Measurements from ENCODE around the gene IL17RC. TPM values are rescaled to one million over a fixed set of nuclear protein-coding genes. Genes with fewer than 3 reads are reported as not detected.
"Not testable (repeated sequence)": the region's sequence is repeated elsewhere in the genome, so short reads cannot be mapped to it uniquely, and the experiment has no call there.

The IL17RC gene
- polyA plus RNA-seq, 4 donors = 33.2 to 43.9 (median 40.1) TPM

DNA sequence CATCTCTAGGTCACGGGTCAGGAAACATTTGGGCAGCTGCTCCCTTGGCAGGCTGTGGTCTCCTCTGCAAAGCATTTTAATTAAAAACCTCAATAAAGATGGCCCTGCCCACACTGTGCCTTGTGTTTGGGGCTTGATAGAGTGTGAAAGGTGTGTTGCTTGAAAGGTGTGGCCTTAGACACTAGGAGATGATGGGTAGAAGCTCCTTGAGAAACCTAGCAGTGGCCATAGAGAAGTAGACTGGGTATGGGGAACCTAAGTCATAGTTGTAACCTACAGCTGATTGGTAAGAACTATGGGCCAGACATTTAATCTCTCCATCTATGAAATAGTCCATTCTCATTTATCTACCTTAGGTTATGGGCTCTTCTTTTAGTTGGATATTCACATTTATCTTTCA is 23.2 kb upstream of the IL17RC start:
- no peak for DNase-seq (ENCODE audit: low read depth in 4 of 4, low spot score in 3 of 4)

DNA sequence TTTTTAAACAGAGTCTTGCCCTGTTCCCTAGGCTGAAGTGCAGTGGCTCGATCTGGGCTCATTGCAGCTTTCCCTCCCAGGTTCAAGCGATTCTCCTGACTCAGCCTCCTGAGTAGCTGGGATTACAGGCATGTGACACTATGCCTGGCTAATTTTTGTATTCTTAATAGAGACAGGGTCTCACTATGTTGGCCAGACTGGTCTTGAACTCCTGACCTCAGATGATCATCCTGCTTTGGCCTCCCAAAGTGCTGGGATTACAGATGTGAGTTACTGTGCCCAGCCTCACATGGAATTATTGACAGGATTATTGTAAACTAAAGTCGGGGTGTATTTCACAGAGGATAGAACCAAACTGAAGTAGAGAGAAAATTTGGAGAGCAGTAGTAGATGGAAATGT is 21.2 kb upstream of the IL17RC start:
- not testable (repeated sequence) for DNase-seq (ENCODE audit: low read depth in 4 of 4, low spot score in 3 of 4)

DNA sequence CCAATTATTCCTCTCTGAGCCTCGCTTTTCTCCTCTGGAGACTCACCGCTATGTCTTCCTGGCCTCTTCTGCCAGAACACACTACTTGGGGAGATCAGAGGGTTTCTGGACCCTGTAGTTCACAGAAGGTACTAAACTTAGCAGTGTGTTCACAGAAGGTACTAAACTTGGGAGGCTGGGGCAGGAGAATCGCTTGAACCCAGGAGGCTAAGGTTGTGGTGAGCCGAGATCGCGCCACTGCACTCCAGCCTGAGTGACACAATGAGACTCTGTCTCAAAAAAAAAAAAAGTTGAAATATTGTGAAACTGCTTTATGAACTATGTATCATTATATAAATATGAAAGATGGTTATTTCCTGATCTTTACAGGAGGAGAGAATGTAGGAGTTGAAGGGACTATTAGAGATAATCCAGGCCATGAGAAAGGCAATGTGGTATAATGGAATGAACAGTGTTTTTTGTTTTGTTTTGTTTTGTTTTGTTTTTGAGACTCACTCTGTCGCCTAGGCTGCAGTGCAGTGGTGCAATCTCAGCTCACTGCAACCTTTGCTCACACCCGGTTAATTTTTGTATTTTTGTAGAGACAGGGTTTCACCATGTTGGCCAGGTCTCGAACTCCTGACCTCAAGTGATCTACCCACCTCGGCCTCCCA is 20.0 kb upstream of the IL17RC start:
- not testable (repeated sequence) for DNase-seq (ENCODE audit: low read depth in 4 of 4, low spot score in 3 of 4)

DNA sequence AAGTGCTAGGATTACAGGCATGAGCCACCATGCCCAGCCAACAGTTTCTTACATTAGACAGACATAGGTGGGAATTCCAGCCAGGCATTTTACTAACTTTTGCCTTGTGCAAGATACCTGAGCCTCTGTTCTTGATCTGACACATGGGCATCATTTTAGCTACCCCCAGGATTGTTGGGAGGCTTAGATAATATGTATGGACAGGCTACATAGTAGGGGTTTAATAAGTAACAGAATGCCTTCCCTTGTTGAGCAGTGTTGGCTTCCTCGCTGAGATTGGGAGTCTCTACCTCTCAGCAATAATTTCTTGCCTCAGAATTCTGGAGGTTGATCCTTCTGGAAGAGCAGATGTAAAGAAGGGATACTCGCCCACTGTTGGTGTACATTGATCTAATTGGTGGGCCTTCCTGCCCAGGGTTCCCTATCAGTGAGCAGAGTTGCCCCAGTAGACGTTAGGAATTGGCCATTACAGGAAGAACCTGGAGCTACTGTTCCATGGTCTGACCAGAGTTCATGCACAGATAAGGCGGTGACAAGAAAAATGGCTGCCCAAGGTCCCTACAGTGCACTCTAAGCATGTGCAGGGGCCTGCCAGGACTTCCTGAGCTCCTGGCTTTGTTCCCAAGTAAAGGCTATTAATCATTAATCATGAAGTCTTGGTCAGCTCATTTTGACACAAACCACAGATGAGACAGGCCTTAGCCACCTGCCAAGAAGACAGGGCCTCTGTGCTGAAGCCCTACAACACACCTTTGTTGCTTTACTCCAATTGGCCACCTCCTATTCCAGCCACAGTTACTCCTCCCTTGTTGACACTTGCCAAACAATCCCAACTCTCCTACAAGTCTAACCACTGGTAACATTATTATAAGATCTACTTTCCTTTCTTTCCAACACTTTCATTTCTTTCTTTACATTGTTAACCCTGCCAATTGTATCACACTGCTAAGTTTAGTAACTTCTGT is 19.2 kb upstream of the IL17RC start:
- peak in 1 of 4 donors; percentile 43 for DNase-seq (ENCODE audit: low read depth in 4 of 4, low spot score in 3 of 4)

DNA sequence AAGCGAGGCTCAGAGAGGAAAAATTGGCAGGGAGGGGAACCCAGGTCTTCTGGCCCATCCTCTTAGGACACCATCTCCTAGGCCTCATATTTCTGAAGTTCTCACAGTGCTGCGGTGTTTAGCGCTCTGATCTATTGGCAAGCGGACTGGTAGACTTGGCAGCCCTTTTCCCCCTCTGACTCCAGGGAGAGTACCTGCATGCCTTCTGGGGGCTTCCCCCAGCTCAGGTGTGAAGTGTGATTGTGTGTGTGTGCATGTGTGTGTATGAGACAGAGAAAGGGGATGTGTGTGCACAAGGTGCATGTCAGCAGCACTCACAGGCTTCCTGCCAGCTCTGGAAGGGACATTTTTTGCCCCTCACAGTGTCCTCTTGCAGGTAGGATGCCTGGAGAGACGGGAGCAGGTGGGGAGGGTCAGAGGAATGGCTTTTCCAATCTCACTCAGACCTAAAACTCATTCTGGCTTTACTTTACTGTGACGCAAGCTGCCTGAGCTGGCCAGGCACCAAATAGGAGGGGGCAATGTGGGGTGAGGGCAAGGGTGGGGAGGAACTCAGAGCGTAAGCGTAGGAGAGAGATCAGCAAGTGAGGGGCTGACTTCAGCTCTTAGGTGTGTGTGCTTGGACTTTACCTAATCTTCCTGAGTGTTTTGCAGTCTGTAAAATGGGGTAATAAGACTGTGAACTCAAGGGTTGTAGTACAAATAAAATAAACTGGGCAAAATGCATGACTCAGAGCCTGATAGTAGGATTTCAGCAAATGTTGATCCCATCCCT is 18.2 kb upstream of the IL17RC start:
- DNase-seq (ENCODE audit: low read depth in 4 of 4, low spot score in 3 of 4) = no peak

DNA sequence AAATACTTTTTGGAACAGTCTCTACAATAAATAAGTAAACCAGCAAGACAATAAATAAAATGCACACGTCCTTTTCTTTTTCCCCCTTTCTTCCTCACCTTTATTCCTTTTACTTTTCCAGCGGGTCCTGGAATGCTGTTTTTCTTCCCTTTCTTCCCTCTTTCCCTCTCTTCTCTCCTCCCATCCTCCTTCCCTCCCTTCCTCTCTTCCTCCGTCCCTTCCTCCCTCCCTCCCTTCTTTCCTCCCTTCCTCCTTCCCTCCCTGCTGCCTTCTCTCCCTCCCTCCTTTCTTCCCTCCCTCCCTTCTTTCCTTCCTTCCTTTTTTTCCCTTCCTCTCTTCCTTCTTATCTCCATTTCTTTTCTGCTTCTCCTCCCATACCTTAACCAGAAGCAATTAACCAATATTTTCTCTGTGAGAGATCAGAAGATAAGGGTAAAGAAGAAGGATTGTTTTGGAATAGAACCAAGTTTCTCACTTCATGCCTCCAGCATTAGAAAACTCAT is 17.6 kb upstream of the IL17RC start:
- no peak for DNase-seq (ENCODE audit: low read depth in 4 of 4, low spot score in 3 of 4)

DNA sequence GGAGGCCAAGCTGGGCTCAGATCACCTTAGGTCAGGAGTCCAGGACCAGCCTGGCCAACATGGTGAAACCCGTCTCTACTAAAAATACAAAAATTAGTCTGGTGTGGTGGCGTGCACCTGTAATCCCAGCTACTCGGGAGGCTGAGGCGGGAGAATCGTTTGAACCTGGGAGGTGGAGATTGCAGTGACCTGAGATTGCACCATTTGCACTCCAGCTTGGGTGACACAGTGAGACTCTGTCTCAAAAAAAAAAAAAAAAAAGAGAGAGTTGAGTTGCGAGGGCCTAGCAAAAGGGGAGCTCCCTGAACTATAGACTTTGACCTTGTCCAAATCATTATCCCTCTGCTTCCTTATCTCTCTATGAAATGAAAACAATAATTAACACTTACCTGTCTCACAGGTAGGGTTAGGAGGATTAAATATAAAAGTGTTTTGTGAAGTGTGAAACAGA is 15.9 kb upstream of the IL17RC start:
- DNase-seq (ENCODE audit: low read depth in 4 of 4, low spot score in 3 of 4) = not testable (repeated sequence)

DNA sequence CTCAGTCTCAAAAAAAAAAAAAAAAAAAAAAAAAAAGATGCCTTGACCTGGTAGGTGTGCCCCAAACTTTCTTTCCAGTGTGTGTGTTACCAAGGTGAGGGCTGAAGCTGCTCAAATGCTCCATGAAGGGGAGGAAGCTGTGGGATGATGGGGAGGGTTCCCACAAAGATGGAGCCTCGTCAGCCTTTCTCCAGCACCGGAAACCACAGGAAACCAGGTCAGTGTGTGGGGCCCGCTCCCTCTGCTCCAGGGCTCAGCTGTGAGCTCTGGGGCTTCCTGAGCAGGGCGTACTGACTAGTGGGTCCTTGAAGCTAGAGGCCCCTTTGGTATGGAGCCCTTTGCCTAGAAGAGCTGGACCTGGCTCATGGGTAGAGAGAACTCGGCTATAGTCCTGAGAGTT is 14.9 kb upstream of the IL17RC start:
- no peak for DNase-seq (ENCODE audit: low read depth in 4 of 4, low spot score in 3 of 4)

DNA sequence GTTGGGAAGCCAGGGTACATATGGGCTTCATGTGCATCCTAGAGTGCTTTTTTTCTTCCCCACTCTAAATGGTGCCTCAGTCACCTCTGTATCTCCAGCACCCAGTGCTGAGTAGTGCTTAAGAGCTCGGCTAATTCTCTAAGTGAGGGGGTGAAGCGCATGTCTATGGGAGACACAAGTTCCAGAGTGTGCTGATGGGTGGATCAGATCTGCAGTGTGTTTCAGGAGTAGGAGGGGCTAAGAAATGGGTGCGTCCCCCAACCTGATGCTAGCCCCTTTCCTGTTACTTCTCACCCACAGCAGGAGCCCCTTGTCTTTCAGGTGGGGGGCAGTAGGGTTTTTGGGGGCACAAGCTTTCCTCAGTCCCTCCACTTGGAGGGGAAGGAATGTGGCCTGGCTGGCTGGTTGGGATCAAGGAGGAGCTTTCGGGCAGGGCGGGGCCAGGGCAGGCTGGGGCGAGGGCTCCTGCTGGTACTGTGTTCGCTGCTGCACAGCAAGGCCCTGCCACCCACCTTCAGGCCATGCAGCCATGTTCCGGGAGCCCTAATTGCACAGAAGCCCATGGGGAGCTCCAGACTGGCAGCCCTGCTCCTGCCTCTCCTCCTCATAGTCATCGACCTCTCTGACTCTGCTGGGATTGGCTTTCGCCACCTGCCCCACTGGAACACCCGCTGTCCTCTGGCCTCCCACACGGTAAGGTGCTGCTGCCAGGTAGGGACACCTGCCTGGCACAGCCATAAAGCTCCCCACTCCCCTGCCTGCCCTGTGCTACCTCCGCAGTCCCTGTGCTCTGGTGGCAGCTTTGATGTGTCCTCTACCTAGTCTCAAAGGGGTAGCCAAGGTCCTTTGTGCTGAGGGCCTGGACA is 14.3 kb upstream of the IL17RC start, which contains the start of gene IL17RE:
Gene IL17RE (plus strand): TSS at position 477 of the 866 bp plus-strand sequence. CDS start 85 bp downstream, at position 562.
- DNase-seq (ENCODE audit: low read depth in 4 of 4, low spot score in 3 of 4) = no peak

DNA sequence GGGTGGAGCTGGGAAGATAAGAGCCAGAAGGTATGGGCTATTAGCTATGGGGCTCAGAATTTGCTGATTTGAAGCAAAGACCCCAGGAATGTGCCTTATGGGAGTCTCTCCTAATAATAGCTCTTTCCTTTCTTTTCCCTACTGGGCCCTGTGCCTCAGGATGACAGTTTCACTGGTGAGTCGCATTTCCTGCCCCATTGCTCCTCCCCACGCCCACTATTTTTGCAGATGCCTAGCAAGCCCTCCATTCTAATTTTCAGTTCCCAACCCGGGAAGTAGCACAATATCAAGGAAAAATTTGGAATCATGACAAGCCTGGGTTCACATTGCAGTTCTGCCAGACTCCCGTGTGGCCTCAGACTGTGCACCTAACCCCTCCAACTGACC is 13.7 kb upstream of the IL17RC start:
- DNase-seq (ENCODE audit: low read depth in 4 of 4, low spot score in 3 of 4) = no peak

DNA sequence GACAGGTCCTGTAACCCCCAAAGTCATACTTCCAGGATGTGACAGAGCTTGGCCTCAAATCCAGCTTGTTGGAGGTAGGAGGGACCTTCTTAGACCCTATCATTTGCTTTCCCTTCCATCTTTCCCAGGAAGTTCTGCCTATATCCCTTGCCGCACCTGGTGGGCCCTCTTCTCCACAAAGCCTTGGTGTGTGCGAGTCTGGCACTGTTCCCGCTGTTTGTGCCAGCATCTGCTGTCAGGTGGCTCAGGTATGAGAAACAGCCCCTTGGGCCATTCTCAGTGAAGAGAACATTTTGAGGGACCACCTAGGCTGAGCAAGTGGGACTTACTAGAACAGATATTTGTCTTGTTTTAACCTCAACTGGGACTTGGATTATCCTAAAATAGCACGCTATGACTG is 13.0 kb upstream of the IL17RC start:
- no peak for DNase-seq (ENCODE audit: low read depth in 4 of 4, low spot score in 3 of 4)

DNA sequence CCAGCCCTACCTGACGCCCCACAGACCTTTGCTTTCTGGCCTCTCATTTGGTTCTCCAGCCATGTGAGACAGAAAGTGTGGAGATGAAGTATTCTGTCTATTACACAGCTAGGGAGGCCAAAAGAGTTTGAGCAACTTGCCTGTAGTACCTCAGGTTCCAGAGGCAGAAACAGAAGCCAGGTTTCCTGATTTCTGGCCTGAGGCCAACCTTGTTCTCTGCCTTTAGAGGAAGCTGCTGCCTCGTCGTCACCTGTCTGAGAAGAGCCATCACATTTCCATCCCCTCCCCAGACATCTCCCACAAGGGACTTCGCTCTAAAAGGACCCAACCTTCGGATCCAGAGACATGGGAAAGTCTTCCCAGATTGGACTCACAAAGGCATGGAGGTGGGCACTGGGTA is 10.4 kb upstream of the IL17RC start:
- no peak for DNase-seq (ENCODE audit: low read depth in 4 of 4, low spot score in 3 of 4)

DNA sequence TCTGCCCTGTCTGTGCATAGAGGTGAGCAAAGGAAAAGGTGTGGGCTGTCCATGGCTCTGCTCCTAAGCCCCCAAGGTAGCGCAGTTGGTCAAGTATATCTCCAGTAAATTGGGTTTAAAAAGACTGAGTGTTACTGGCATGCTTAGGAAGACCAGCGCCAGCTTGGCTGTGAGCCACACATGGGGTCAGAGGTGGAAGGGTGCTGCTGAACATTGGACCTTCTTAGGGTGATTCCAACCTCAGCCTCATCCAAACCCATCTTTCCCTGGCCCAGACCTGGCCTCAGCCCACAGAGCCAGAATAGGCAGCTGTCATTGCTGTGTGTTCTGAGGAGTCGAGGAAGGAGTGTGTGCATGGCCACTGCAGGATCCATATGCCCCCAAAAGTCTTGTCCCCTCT is 8.6 kb upstream of the IL17RC start:
- DNase-seq (ENCODE audit: low read depth in 4 of 4, low spot score in 3 of 4) = no peak

DNA sequence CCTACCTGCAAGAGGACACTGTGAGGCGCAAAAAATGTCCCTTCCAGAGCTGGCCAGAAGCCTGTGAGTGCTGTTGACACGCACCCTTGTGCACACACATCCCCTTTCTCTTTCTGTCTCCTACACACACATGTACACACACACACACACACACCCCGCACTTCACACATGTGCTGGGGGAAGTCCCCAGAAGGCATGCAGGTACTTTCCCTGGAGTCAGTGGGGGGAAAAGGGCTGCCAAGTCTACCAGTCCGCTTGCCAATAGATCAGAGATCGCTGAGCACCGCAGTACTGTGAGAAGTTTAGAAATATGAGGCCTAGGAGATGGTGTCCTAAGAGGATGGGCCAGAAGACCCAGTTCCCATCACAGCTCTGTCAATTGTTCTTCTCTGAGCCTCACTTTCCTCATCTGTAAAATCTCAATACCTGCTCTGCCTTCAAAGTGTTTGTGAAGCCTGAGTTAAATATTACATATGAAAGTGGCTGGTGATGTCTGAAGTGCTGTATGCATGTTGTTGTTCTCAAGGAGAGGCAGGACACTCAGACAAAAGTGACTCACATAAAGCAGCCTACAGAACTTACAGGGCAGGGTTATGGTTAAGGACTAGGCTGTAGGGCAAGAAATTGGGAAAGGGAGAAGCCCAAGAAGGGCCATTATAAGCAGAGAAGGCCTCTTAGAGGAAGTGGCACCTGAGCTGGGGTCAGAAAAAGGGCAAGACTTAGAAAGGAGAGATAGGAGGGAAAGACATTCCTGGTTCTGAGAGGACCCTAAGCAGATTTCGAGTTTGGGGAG is 7.5 kb upstream of the IL17RC start:
- DNase-seq (ENCODE audit: low read depth in 4 of 4, low spot score in 3 of 4) = no peak

DNA sequence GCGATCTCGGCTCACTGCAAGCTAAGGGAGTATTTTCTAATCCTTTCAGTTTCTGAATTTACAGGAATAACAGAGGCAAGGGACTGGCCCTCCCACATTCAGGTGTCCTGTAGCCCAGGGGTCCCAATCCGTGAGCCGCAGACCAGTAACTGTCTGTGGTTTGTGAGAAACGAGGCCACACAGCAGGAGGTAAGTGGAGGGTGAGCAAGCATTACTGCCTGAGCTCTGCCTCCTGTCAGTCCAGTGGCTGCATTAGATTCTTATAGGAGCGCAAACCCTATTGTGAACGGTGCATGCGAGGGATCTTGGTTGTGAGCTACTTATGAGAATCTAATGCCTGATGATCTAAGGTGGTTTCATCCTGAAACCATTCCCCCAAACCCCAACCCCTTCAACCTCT is 5.0 kb upstream of the IL17RC start:
- DNase-seq (ENCODE audit: low read depth in 4 of 4, low spot score in 3 of 4) = no peak

DNA sequence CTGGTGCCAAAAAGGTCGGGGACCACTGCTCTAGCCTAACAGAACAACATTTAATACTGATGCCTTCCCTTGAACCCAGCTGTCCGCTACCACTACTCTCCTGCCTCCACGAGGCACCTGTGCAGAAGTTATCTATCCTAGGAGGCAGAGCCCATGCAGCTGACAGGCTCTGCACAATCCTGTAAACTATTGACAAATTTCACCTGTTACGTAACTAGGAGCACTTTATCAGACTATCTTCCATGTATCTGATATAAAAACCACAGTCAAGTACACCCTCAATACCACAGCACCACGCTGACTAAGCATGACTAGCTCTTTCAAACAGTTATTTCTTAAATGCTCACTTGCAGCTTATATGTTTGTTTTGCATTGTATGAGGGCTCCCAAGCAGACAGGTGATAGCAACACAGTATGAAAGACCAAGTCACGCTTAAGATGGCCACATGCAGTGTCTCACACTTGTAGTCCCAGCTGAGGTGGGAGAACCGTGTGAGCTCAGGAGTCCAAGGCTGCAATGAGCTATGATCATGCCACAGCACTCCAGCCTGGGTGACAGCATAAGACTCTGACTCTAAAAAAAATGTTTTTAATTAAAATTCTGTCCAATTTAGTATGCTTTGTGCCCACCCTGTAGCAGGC is 4.5 kb upstream of the IL17RC start:
- DNase-seq (ENCODE audit: low read depth in 4 of 4, low spot score in 3 of 4) = no peak

DNA sequence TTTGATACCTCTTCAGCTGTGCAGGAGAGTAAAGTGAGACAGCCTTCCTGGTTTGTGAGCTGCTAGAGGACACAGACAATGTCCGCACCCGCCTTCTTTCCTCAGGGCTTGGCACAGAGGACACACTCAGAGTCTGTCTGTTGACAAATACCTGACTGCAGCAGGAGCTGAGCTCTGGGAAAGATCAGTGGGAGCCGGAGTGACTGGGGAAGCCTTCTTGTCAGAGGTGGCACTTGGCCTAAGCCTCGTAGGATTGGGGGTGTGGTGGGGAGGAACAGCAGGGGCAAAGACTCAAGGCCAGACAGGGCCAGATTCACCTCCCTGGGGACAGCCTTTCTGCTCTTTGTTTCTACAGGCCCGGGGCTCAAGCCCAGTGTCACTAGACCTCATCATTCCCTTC is 3.3 kb upstream of the IL17RC start:
- DNase-seq (ENCODE audit: low read depth in 4 of 4, low spot score in 3 of 4) = no peak

DNA sequence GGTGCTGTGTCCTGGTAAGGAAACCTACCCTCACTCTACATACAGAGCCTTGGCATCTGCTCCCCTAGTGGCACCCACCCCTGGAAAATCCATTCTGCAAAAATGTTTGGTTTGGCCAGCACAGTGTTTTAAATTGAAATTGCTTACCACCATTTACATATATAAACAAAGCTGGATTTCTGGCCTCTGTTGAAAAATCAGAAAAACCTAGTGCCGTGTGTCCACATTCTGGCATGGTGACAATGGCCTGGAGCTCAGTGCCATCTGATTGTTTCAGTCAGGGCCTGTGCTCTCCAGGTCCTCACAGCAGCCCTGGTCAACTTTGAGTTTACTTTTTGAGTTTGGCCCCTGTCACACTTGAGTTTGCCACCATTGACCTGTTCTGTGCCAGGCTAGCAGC is 2.9 kb upstream of the IL17RC start:
- no peak for DNase-seq (ENCODE audit: low read depth in 4 of 4, low spot score in 3 of 4)

Data from right renal pelvis (tissue), 4 donors.